B cell (primary cell): Measurements from ENCODE around the gene THSD7B. TPM values are rescaled to one million over a fixed set of nuclear protein-coding genes. Genes with fewer than 3 reads are reported as not detected.

ENCODE experiments used
- ATAC-seq: fragments of 200-7000 bp; cut with Tn5 transposase; one replicate; pipeline ENCODE4 v1.10.0; 2021; ENCODE audit warnings: low read depth, mild to moderate bottlenecking, moderate number of reproducible peaks, moderate library complexity
- CTCF ChIA-PET: fragments of 350-600 bp; sonication (Branson Sonifier 250); formaldehyde crosslinking; loops from one replicate; lab custom pipeline; 2021; ENCODE audit warnings: antibody characterized with exemption, inconsistent platforms; lab: Charles Lee
- POLR2A ChIA-PET: fragments of 350-600 bp; sonication (Branson Sonifier 250); formaldehyde crosslinking; loops from one replicate; lab custom pipeline; 2021; ENCODE audit warnings: antibody characterized with exemption; lab: Charles Lee
- DNase-seq: peaks from one replicate; pipeline ENCODE4 v3.0.0; 2013
- H2AFZ ChIP-seq: 2 replicates; pipeline ENCODE4 v1.6.1; 2012; ENCODE audit warnings: mild to moderate bottlenecking, low read depth, low read length; ENCODE audit not compliant: insufficient read depth, poor library complexity, severe bottlenecking
- H3K27ac ChIP-seq, 2 donors: 1 replicate in 1 of 2; 2 replicates in 1 of 2; pipeline ENCODE4 v1.5.1; 2012 to 2013; ENCODE audit warnings: low read length in 2 of 2, mild to moderate bottlenecking in 2 of 2, moderate library complexity in 1 of 2
- H3K27me3 ChIP-seq, 4 experiments: fragments of 200-600 bp in 1 of 4; sonication (generic) in 1 of 4; replicated peaks in 1 of 4; 1 replicate in 2 of 4; 2 replicates in 2 of 4; pipeline versions ENCODE4 v1.6.1 to v1.7.0; 2013 to 2016; ENCODE audit warnings: low read length in 3 of 4, mild to moderate bottlenecking in 2 of 4, mixed read lengths in 1 of 4, moderate library complexity in 1 of 4; ENCODE audit not compliant: insufficient read depth in 4 of 4, control insufficient read depth in 3 of 4; ENCODE audit errors: control extremely low read depth in 1 of 4
- H3K36me3 ChIP-seq, 2 experiments: replicated peaks in 1 of 2; 1 replicate in 1 of 2; 2 replicates in 1 of 2; pipeline versions ENCODE4 v1.6.1 to v1.7.1; 2013; ENCODE audit warnings: low read length in 1 of 2; ENCODE audit not compliant: insufficient read depth in 2 of 2, control insufficient read depth in 1 of 2; ENCODE audit errors: control extremely low read depth in 1 of 2, extremely low read depth in 1 of 2
- H3K4me1 ChIP-seq, 2 donors: fragments of 200-600 bp in 1 of 2; sonication (generic) in 1 of 2; 1 replicate in 1 of 2; 2 replicates in 1 of 2; pipeline versions ENCODE4 v1.5.1 to v1.6.1; 2013 to 2017; ENCODE audit warnings: low read length in 2 of 2; ENCODE audit not compliant: control insufficient read depth in 2 of 2, insufficient read depth in 2 of 2
- H3K4me2 ChIP-seq: replicated peaks from 2 replicates; pipeline ENCODE3; 2012; ENCODE audit warnings: mild to moderate bottlenecking, low read depth, low read length; ENCODE audit not compliant: poor library complexity, severe bottlenecking
- H3K4me3 ChIP-seq, 5 experiments: fragments of 200-600 bp in 1 of 5; sonication (generic) in 1 of 5; 1 replicate in 3 of 5; 2 replicates in 2 of 5; pipeline versions ENCODE4 v1.5.1 to v1.7.0; 2011 to 2016; ENCODE audit warnings: low read length in 4 of 5, mild to moderate bottlenecking in 4 of 5, low read depth in 2 of 5, control low read depth in 1 of 5, moderate library complexity in 1 of 5; ENCODE audit not compliant: insufficient read depth in 1 of 5; ENCODE audit errors: control extremely low read depth in 1 of 5, extremely low read depth in 1 of 5
- H3K79me2 ChIP-seq: fragments of 200-600 bp; sonication (generic); one replicate; pipeline ENCODE4 v1.6.0; 2016; ENCODE audit warnings: low read length; ENCODE audit not compliant: control insufficient read depth, insufficient read depth
- H3K9ac ChIP-seq: fragments of 200-600 bp; sonication (generic); 2 replicates; pipeline ENCODE4 v1.6.1; 2017; ENCODE audit warnings: mild to moderate bottlenecking, low read length, moderate library complexity
- H3K9me3 ChIP-seq, 3 donors: one replicate each; pipeline versions ENCODE4 v1.6.1 to v1.7.1; 2013; ENCODE audit warnings: low read length in 2 of 3; ENCODE audit not compliant: control insufficient read depth in 2 of 3, insufficient read depth in 1 of 3; ENCODE audit errors: control extremely low read depth in 1 of 3
- H4K20me1 ChIP-seq: 2 replicates; pipeline ENCODE4 v1.6.0; 2012; ENCODE audit warnings: mild to moderate bottlenecking, low read length; ENCODE audit not compliant: insufficient read depth, control insufficient read depth, poor library complexity, severe bottlenecking
- H3K27ac Mint-ChIP-seq: one replicate; pipeline ENCODE4 v1.8.0; 2021; ENCODE audit warnings: mixed read lengths
- H3K27me3 Mint-ChIP-seq: one replicate; pipeline ENCODE4 v1.8.0; 2021; ENCODE audit warnings: mixed read lengths
- H3K4me1 Mint-ChIP-seq: one replicate; pipeline ENCODE4 v1.8.0; 2021; ENCODE audit warnings: mixed read lengths
- H3K4me3 Mint-ChIP-seq: one replicate; pipeline ENCODE4 v1.8.0; 2021; ENCODE audit warnings: mixed read lengths
- H3K9me3 Mint-ChIP-seq: one replicate; pipeline ENCODE4 v1.8.0; 2022; ENCODE audit warnings: mixed read lengths; ENCODE audit not compliant: insufficient read depth
- CTCF ChIP-seq: fragments of 200-600 bp; IDR thresholded peaks from one replicate; pipeline ENCODE4 v1.8.0; 2022; ENCODE audit warnings: antibody characterized with exemption, mild to moderate bottlenecking
- EZH2 ChIP-seq: IDR thresholded peaks from 2 replicates; pipeline ENCODE4 v1.6.1; 2012; ENCODE audit warnings: borderline replicate concordance, low read depth, mild to moderate bottlenecking, moderate library complexity, low read length; ENCODE audit not compliant: insufficient read depth, poor library complexity, severe bottlenecking
- WGBS: methylation state at CpG from one replicate; pipeline ENCODE4 v1.1.5; 2013; ENCODE audit warnings: missing lambda C conversion rate; ENCODE audit not compliant: insufficient coverage; 5-methylcytosine and 5-hydroxymethylcytosine counted together
- intact Hi-C: fragments of 100-400 bp; cut with micrococcal nuclease; formaldehyde crosslinking; loops from one replicate; pipeline ENCODE4 v1.10.0; 2022
- polyA plus RNA-seq: library from polyadenylated mRNA; depleted of rRNA; stranded (reverse); fragments of >200 nt; gene quantifications from 2 replicates; pipeline ENCODE4 v1.2.3, GENCODE V29; 2012
- total RNA-seq, 2 donors: library from RNA; stranded (reverse); fragments of 120-200 nt in 1 of 2; gene quantifications; 1 replicate in 1 of 2; 2 replicates in 1 of 2; pipeline versions ENCODE4 v1.2.3 to v1.2.4, GENCODE V29; 2013 to 2022

Gene THSD7B
- total and polyA plus RNA-seq, 2 donors (not counting 1 experiment from before 2014, with no cell fraction given), result 0.76 TPM; not detected in 1

GRCh38 chr2:136901732-136902131 lies 136.4 kb downstream of the THSD7B start:
- intact Hi-C loops, result no loop called here
- no peak for DNase-seq

GRCh38 chr2:136905779-136906178 lies 140.4 kb downstream of the THSD7B start:
- Histone ChIP-seq H3K27me3 (no peaks in the 10 kb centered on the region), H4K20me1 (no peaks in the 10 kb centered on the region), H3K4me1 (no peaks in the 10 kb centered on the region), H3K79me2 (no peaks in the 10 kb centered on the region), H2AFZ (no peak overlapping the region), H3K4me3 (no peak overlapping the region), H3K9me3 (no peaks in the 10 kb centered on the region), H3K27ac (no peak overlapping the region), H3K4me2 (no peak overlapping the region), H3K9ac (no peak overlapping the region), H3K36me3 (no peaks in the 10 kb centered on the region)
- DNase-seq (no peak), ATAC-seq (no peak)
- POLR2A ChIA-PET, result no interaction called here
- Mint-ChIP-seq H3K27ac (no peak overlapping the region), H3K27me3 (no peaks in the 10 kb centered on the region), H3K9me3 (no peaks in the 10 kb centered on the region), H3K4me1 (no peaks in the 10 kb centered on the region), H3K4me3 (no peak overlapping the region)
- intact Hi-C loops, result no loop called here
- WGBS, result 69% methylated on average over 2 of the region's 2 CpGs
- no peak for TF ChIP-seq CTCF
- TF ChIP-seq EZH2, result no peak
- CTCF ChIA-PET, result no interaction called here

More at GRCh38 chr2:136901732-136902131, 136.4 kb downstream of the THSD7B start:
- Histone ChIP-seq H3K36me3 (no peaks in the 10 kb centered on the region), H3K27me3 (no peaks in the 10 kb centered on the region), H3K27ac (no peak overlapping the region), H3K4me2 (no peak overlapping the region), H2AFZ (no peak overlapping the region), H4K20me1 (no peaks in the 10 kb centered on the region), H3K4me1 (no peaks in the 10 kb centered on the region), H3K9me3 (no peaks in the 10 kb centered on the region), H3K4me3 (no peak overlapping the region), H3K79me2 (no peaks in the 10 kb centered on the region), H3K9ac (no peak overlapping the region)
- Mint-ChIP-seq H3K9me3 (no peaks in the 10 kb centered on the region), H3K4me1 (no peaks in the 10 kb centered on the region), H3K4me3 (no peak overlapping the region), H3K27me3 (no peaks in the 10 kb centered on the region), H3K27ac (no peak overlapping the region)
- TF ChIP-seq EZH2 (no peak), CTCF (no peak)
- ChIA-PET CTCF (no interaction called here), POLR2A (no interaction called here)
- WGBS, result no CpG with 5 or more reads among the region's 4 CpGs
- no peak for ATAC-seq
